Endothelial cell of umbilical vein (primary cell): ENCODE data around the gene APC2. TPM values are rescaled to one million over a fixed set of nuclear protein-coding genes. Genes with fewer than 3 reads are reported as not detected.
A peak's percentile ranks its signal among the peaks of the same experiment; 100 is the strongest.

Experiments
- BruUV-seq: library from RNA; stranded (reverse); fragments of 400-500 nt; replicated peaks from 2 replicates; lab custom pipeline; 2021; lab: Mats Ljungman, UMichigan
- CTCF ChIA-PET: fragments of 300-600, 350-600 bp; sonication (Branson Sonifier 250); formaldehyde crosslinking; loops from one replicate; lab custom pipeline; 2021; ENCODE audit warnings: antibody characterized with exemption, inconsistent platforms; lab: Charles Lee
- POLR2A ChIA-PET: fragments of 300-600, 350-600 bp; sonication (Branson Sonifier 250); formaldehyde crosslinking; loops from one replicate; lab custom pipeline; 2021; ENCODE audit warnings: antibody characterized with exemption, inconsistent platforms; lab: Charles Lee
- DNase-seq: peaks from one replicate; pipeline ENCODE4 v3.0.0-alpha.2; 2011; ENCODE audit warnings: low read depth, low spot score
- FAIRE-seq: peaks from 2 replicates; lab custom pipeline; 2011; peaks lifted over from hg19 to GRCh38; lab: Jason Lieb, UNC
- H2AFZ ChIP-seq: 2 replicates; pipeline ENCODE4 v1.6.0; 2012; ENCODE audit warnings: low read depth, low read length, control low read depth, inconsistent platforms
- H3K27ac ChIP-seq: 2 replicates; pipeline ENCODE4 v1.5.1; 2011; ENCODE audit warnings: low read depth, mild to moderate bottlenecking, control low read depth, low read length, moderate library complexity; ENCODE audit not compliant: insufficient read depth
- H3K27me3 ChIP-seq, 2 experiments: 2 replicates each; pipeline versions ENCODE4 v1.6.0 to v1.6.1; 2011; ENCODE audit warnings: low read length in 2 of 2, mixed read lengths in 1 of 2; ENCODE audit not compliant: control insufficient read depth in 2 of 2, insufficient read depth in 2 of 2
- H3K36me3 ChIP-seq, 2 experiments: 2 replicates in 1 of 2; 3 replicates in 1 of 2; pipeline ENCODE4 v1.5.1; 2011; ENCODE audit warnings: low read length in 2 of 2, mild to moderate bottlenecking in 1 of 2, moderate library complexity in 1 of 2; ENCODE audit not compliant: control insufficient read depth in 2 of 2, insufficient read depth in 2 of 2; ENCODE audit errors: extremely low read depth in 1 of 2
- H3K4me1 ChIP-seq: 3 replicates; pipeline ENCODE4 v1.5.1; 2011; ENCODE audit warnings: mild to moderate bottlenecking, low read length; ENCODE audit not compliant: control insufficient read depth, insufficient read depth; ENCODE audit errors: extremely low read depth
- H3K4me2 ChIP-seq: 2 replicates; pipeline ENCODE4 v1.6.1; 2011; ENCODE audit warnings: low read length, control low read depth, mixed read lengths; ENCODE audit not compliant: insufficient read depth
- H3K4me3 ChIP-seq, 3 experiments: fragments of 200-600 bp in 1 of 3; sonication (generic), shearing (Covaris generic) in 1 of 3; replicated peaks in 1 of 3; 2 replicates each; pipeline ENCODE4 v1.5.1; 2011 to 2016; ENCODE audit warnings: control low read depth in 3 of 3, low read length in 3 of 3, mild to moderate bottlenecking in 2 of 3, inconsistent platforms in 1 of 3, low read depth in 1 of 3, moderate library complexity in 1 of 3; ENCODE audit not compliant: insufficient read depth in 1 of 3
- H3K79me2 ChIP-seq: 2 replicates; pipeline ENCODE4 v1.6.0; 2012; ENCODE audit warnings: low read length, inconsistent platforms; ENCODE audit not compliant: control insufficient read depth, insufficient read depth
- H3K9ac ChIP-seq: replicated peaks from 2 replicates; pipeline ENCODE3; 2011; ENCODE audit warnings: low read length, control low read depth; ENCODE audit not compliant: insufficient read depth; ENCODE audit errors: extremely low read depth
- H3K9me1 ChIP-seq: replicated peaks from 3 replicates; pipeline ENCODE4 v1.6.0; 2011; ENCODE audit warnings: mild to moderate bottlenecking, low read length; ENCODE audit not compliant: control insufficient read depth, insufficient read depth; ENCODE audit errors: extremely low read depth
- H3K9me3 ChIP-seq: replicated peaks from 2 replicates; pipeline ENCODE4 v1.5.1; 2012; ENCODE audit warnings: low read length, inconsistent platforms; ENCODE audit not compliant: control insufficient read depth, insufficient read depth
- H4K20me1 ChIP-seq: replicated peaks from 2 replicates; pipeline ENCODE3; 2011; ENCODE audit warnings: mild to moderate bottlenecking, low read length; ENCODE audit not compliant: control insufficient read depth, insufficient read depth; ENCODE audit errors: extremely low read depth
- FOS ChIP-seq: IDR thresholded peaks from 2 replicates; pipeline ENCODE4 v1.6.1; 2011; ENCODE audit warnings: mild to moderate bottlenecking, low read length, moderate library complexity, borderline replicate concordance; ENCODE audit not compliant: insufficient read depth
- GATA2 ChIP-seq: IDR thresholded peaks from 2 replicates; pipeline ENCODE4 v1.7.0; 2011; ENCODE audit warnings: low read depth, mild to moderate bottlenecking, moderate library complexity, mixed read lengths, low read length; ENCODE audit not compliant: insufficient read length, insufficient read depth
- JUN ChIP-seq: IDR thresholded peaks from 2 replicates; pipeline ENCODE4 v1.6.1; 2011; ENCODE audit warnings: borderline replicate concordance, low read depth; ENCODE audit not compliant: insufficient read length, insufficient read depth
- MYC ChIP-seq: IDR thresholded peaks from one replicate; pipeline ENCODE4 v1.6.1; 2011; ENCODE audit warnings: mild to moderate bottlenecking, low read depth, low read length
- POLR2A ChIP-seq: IDR thresholded peaks from 2 replicates; pipeline ENCODE4 v1.6.1; 2012; ENCODE audit warnings: low read depth, mild to moderate bottlenecking, control low read depth, low read length
- dilution Hi-C: fragments of 300-500 bp; cut with MboI; formaldehyde crosslinking; loops from one replicate; pipeline ENCODE4 v1.15.0; 2019; ENCODE audit warnings: low sequenced_read_pairs; ENCODE audit not compliant: extremely low pct_ligation_motif_present
- intact Hi-C: fragments of 100-400 bp; cut with micrococcal nuclease; formaldehyde crosslinking; loops from one replicate; pipeline ENCODE4 v1.10.0; 2022
- polyA plus RNA-seq, 4 experiments: library from polyadenylated mRNA; depleted of rRNA in 3 of 4; stranded (reverse) in 3 of 4; unstranded in 1 of 4; fragments of >200 nt; gene quantifications; 2 replicates each; pipeline versions ENCODE4 v1.2.1 to v1.2.3, GENCODE V29; 2011 to 2012; ENCODE audit warnings: missing spikeins in 1 of 4
- total RNA-seq: library from RNA; stranded (reverse); gene quantifications from 2 replicates; pipeline ENCODE4 v1.2.3, GENCODE V29; 2021
- TF ChIP-seq, protein P1 (sequence below): IDR thresholded peaks from 2 replicates; pipeline ENCODE4 v1.6.1; 2011; ENCODE audit not compliant: insufficient read depth, insufficient read length
- TF ChIP-seq, protein P2 (sequence below), 2 donors: IDR thresholded peaks; 1 replicate in 1 of 2; 2 replicates in 1 of 2; pipeline ENCODE4 v1.5.1; 2011; ENCODE audit warnings: low read length in 2 of 2, mild to moderate bottlenecking in 2 of 2, moderate library complexity in 2 of 2, control low read depth in 1 of 2, inconsistent platforms in 1 of 2, low read depth in 1 of 2; ENCODE audit not compliant: insufficient read depth in 1 of 2; ENCODE audit errors: extremely low read depth in 1 of 2

The APC2 gene
- total and polyA plus RNA-seq, 2 donors (not counting 3 experiments of a cell fraction or from before 2014, with no cell fraction given), result 0.01 to 0.04 TPM

DNA sequence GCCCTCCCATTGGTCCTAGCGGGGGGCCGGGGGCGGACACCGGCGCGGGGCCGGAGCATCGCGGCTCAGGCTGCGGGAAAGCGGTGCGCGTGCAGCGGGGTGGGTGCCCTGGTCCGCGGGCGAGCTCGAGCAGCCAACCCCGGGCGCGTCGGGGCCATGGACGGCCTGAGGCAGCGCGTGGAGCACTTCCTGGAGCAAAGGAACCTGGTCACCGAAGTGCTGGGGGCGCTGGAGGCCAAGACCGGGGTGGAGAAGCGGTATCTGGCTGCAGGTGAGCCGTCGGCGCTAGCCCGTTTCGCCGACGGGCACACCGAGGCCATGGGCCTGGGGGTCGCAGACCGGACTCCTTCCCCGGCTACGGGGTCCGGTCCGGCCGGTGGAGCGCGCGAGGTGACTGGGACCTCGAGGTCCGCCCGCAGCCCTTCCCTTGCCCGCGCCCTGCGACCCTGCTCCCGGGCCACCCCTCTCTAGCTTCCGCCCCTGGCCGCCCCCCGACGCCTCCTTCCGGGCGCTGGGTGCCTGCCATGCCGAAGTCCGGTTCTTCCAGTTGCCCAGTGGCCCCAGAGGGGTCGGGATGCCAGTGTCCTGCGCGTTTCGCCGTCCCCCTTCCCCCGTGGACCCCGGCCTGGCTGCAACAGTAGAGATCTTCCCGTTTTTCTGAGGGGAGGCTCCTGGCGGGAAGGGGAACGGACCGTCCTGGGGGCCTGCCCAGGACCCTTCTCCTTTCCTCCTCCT lies 41.4 kb downstream of the APC2 start, which contains the start of gene REEP6:
Gene REEP6 (plus strand): TSS at position 68 of the 735 bp plus-strand sequence. CDS start 89 bp downstream, at position 157.
- Histone ChIP-seq H3K27ac (no peak within 1 kb of the TSS), H2AFZ (peak within 1 kb of the TSS; percentile 79), H3K4me2 (peak within 1 kb of the TSS; percentile 46), H4K20me1 (no peaks in the 10 kb centered on the region), H3K79me2 (no peaks in the 10 kb centered on the region), H3K27me3 (peaks cover 0 to 6% of the 10 kb centered on the region in 2 experiments), H3K9me3 (no peaks in the 10 kb centered on the region), H3K36me3 (no peaks in the 10 kb centered on the region), H3K4me1 (peaks cover 10% of the 10 kb centered on the region), H3K9me1 (no peaks in the 10 kb centered on the region), H3K9ac (no peak within 1 kb of the TSS), H3K4me3 (peak within 1 kb of the TSS; percentile 11 to 51 (median 35))
- ChIA-PET CTCF (interaction anchor here (1.3 to 2.0 kb wide), 4 partner anchors 11 to 55 kb away, joined by 3 to 8 read pairs (median 8); no protein-coding TSS in a partner anchor), POLR2A (interaction anchor here (0.6 to 1.5 kb wide), 3 partner anchors 23 to 222 kb away, joined by 3 to 9 read pairs (median 6); partner anchors contain the start of gene CIRBP)
- dilution Hi-C loops (no loop called here), intact Hi-C loops (loop anchor here (2.0 kb wide), 1 partner anchor 20 kb away; no protein-coding TSS in a partner anchor)
- TF ChIP-seq JUN (no peak), FOS (no peak), POLR2A (no peak), MYC (no peak), GATA2 (no peak)
- TF ChIP-seq, protein P1, sequence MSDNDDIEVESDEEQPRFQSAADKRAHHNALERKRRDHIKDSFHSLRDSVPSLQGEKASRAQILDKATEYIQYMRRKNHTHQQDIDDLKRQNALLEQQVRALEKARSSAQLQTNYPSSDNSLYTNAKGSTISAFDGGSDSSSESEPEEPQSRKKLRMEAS, result no peak
- TF ChIP-seq, protein P2, sequence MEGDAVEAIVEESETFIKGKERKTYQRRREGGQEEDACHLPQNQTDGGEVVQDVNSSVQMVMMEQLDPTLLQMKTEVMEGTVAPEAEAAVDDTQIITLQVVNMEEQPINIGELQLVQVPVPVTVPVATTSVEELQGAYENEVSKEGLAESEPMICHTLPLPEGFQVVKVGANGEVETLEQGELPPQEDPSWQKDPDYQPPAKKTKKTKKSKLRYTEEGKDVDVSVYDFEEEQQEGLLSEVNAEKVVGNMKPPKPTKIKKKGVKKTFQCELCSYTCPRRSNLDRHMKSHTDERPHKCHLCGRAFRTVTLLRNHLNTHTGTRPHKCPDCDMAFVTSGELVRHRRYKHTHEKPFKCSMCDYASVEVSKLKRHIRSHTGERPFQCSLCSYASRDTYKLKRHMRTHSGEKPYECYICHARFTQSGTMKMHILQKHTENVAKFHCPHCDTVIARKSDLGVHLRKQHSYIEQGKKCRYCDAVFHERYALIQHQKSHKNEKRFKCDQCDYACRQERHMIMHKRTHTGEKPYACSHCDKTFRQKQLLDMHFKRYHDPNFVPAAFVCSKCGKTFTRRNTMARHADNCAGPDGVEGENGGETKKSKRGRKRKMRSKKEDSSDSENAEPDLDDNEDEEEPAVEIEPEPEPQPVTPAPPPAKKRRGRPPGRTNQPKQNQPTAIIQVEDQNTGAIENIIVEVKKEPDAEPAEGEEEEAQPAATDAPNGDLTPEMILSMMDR (IDR thresholded peaks at IDR 0.05; ENCODE audit: extremely low read depth in 1 of 2, insufficient read depth in 1 of 2, low read depth in 1 of 2, low read length in 2 of 2), result no peak
- DNase-seq (no peak), FAIRE-seq (no peak)
- no TSS peak for BruUV-seq
